ENCODE results near the gene RNF133. TPM values are rescaled to one million over a fixed set of nuclear protein-coding genes. Genes with fewer than 3 reads are reported as not detected.

Gene RNF133
- total RNA-seq, 1 experiment from 2014 or later = not detected

DNA sequence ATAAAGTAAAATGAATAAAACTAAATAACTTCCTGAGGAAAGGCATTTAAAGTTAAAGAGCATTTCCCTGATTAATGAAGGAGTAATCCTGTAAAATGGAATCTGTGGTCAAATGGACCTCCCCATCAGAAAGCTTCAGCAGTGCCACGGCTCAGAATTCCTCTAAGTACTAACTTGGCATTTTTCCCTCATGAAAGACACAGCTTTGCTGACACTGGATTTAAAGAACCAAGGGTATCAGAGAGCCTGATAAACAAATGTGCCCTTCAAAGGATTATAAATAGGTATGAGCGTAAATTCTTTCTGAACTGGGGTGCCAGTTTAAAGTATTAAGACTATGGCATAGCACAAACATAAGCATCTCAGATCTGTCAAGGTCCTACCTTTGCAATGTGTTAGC is 28.0 kb upstream of the RNF133 start:
- no peaks in the 10 kb centered on the region for H3K9me3 ChIP-seq (ENCODE audit: low read length)
- no peaks in the 10 kb centered on the region for H3K9me2 ChIP-seq (replicated peaks; ENCODE audit: insufficient read depth, low read length)
- H3K4me3 ChIP-seq (ENCODE audit: low read length) = no peak overlapping the region
- no peaks in the 10 kb centered on the region for H4K20me1 ChIP-seq (ENCODE audit: insufficient read depth, low read depth, low read length)
- H3K9ac ChIP-seq (ENCODE audit: low read length) = no peak overlapping the region
- no peaks in the 10 kb centered on the region for H3K4me1 ChIP-seq (ENCODE audit: low read length)
- no peak for DNase-seq
- no peak overlapping the region for H3K4me2 ChIP-seq (ENCODE audit: low read depth, low read length, poor library complexity, severe bottlenecking)
- H3K27me3 ChIP-seq (ENCODE audit: low read length) = no peaks in the 10 kb centered on the region
- no peaks in the 10 kb centered on the region for H3K79me2 ChIP-seq (ENCODE audit: low read length)
- no peak overlapping the region for H2AFZ ChIP-seq (ENCODE audit: low read length)
- H3K27ac ChIP-seq (ENCODE audit: low read length) = no peak overlapping the region
- H3K36me3 ChIP-seq (ENCODE audit: insufficient read depth, low read length) = no peaks in the 10 kb centered on the region

DNA sequence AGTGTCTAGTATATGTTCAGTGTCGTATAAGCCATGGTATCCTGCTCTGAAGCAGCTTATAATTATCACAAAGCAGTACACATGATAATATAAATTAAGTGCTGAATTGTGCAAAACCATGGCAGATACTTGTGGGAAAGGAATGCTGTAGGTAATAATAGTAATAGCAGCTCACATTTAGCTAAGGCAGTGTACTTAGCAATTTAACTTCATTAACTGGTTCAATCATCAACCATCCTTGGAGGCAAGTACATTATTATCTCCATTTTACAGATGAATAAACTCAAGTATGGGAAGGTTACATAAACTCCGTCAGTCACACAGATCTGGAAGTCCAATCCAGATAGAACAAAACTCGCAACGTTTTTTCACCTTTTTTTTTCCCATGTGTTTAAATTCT is 25.4 kb upstream of the RNF133 start:
- DNase-seq = no peak
- no peak overlapping the region for H3K27ac ChIP-seq (ENCODE audit: low read length)
- no peaks in the 10 kb centered on the region for H3K9me2 ChIP-seq (replicated peaks; ENCODE audit: insufficient read depth, low read length)
- no peak overlapping the region for H3K4me2 ChIP-seq (ENCODE audit: low read depth, low read length, poor library complexity, severe bottlenecking)
- H3K4me1 ChIP-seq (ENCODE audit: low read length) = no peaks in the 10 kb centered on the region
- H3K79me2 ChIP-seq (ENCODE audit: low read length) = no peaks in the 10 kb centered on the region
- no peak overlapping the region for H3K9ac ChIP-seq (ENCODE audit: low read length)
- no peaks in the 10 kb centered on the region for H3K36me3 ChIP-seq (ENCODE audit: insufficient read depth, low read length)
- no peak overlapping the region for H3K4me3 ChIP-seq (ENCODE audit: low read length)
- H3K27me3 ChIP-seq (ENCODE audit: low read length) = no peaks in the 10 kb centered on the region
- no peaks in the 10 kb centered on the region for H4K20me1 ChIP-seq (ENCODE audit: insufficient read depth, low read depth, low read length)
- no peaks in the 10 kb centered on the region for H3K9me3 ChIP-seq (ENCODE audit: low read length)
- H2AFZ ChIP-seq (ENCODE audit: low read length) = no peak overlapping the region

DNA sequence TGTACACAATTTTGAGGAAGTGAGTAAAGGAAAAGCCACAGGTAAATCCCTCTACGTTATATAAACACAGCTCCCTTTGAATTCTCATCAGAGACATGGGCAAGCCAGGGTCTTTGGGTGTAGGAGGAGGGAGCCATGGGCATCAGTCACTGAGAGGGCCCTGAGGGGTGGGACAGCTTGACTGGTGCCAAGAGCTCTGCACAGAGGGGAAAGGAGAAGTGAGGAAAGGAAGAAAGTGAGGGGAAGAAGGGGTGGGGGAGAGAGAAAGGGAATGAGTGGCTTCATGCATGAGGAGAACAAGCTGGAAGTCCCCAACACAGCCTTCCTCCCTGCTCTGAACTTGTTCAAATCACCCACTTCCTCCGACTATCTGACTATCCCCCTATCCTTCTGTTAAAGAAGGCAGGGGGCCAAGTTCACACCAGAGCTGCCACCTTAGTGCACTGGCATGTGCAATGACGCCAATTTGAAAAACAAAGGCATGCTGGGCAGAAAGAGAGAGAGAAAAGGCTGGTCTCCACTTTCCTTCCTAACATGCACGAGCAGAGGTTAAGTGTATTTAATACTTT is 20.2 kb upstream of the RNF133 start:
- H2AFZ ChIP-seq (ENCODE audit: low read length) = no peak overlapping the region
- no peaks in the 10 kb centered on the region for H3K36me3 ChIP-seq (ENCODE audit: insufficient read depth, low read length)
- H3K4me1 ChIP-seq (ENCODE audit: low read length) = no peaks in the 10 kb centered on the region
- no peaks in the 10 kb centered on the region for H3K9me2 ChIP-seq (replicated peaks; ENCODE audit: insufficient read depth, low read length)
- H3K4me2 ChIP-seq (ENCODE audit: low read depth, low read length, poor library complexity, severe bottlenecking) = no peak overlapping the region
- H3K79me2 ChIP-seq (ENCODE audit: low read length) = no peaks in the 10 kb centered on the region
- H4K20me1 ChIP-seq (ENCODE audit: insufficient read depth, low read depth, low read length) = no peaks in the 10 kb centered on the region
- no peak for DNase-seq
- H3K4me3 ChIP-seq (ENCODE audit: low read length) = no peak overlapping the region
- no peak overlapping the region for H3K27ac ChIP-seq (ENCODE audit: low read length)
- H3K9me3 ChIP-seq (ENCODE audit: low read length) = no peaks in the 10 kb centered on the region
- H3K27me3 ChIP-seq (ENCODE audit: low read length) = no peaks in the 10 kb centered on the region
- H3K9ac ChIP-seq (ENCODE audit: low read length) = no peak overlapping the region

DNA sequence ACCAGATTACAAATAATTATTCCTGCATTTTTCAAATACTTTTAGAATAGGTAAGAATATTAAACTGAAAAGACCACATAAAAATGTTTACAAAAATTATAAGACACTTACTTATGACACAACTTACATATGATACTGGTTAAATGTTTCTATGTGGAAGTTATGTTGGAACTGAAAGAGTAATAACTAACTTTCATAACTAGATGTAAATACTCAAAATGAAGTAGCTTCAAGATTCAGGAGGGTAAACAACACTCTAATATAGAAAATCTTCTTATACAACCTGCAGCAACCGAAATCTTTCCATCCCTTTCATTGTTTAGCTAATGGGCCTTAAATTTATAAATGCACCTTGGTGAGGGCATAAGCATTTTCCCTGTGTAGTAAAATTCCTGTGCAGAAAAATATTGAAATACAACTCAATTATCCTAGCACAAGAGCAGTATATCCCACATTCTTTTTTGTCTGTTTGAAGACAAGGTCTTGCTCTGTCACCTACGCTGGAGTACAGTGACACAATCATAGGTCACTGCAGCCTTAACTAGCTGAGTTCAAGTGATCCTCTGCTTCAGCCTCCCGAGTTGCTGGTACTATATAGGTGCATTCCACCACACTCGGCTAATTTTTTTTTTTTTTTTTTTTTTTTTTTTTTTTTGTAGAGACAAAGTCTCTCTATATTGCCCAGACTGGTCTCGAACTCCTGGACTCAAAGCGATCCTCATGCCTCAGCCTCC is 18.6 kb upstream of the RNF133 start:
- Histone ChIP-seq H3K27me3 (ENCODE audit: low read length) (no peaks in the 10 kb centered on the region), H3K9me3 (ENCODE audit: low read length) (no peaks in the 10 kb centered on the region), H4K20me1 (ENCODE audit: insufficient read depth, low read depth, low read length) (no peaks in the 10 kb centered on the region), H3K79me2 (ENCODE audit: low read length) (no peaks in the 10 kb centered on the region), H3K27ac (ENCODE audit: low read length) (no peak overlapping the region), H3K4me2 (ENCODE audit: low read depth, low read length, poor library complexity, severe bottlenecking) (no peak overlapping the region), H3K36me3 (ENCODE audit: insufficient read depth, low read length) (no peaks in the 10 kb centered on the region), H3K4me3 (ENCODE audit: low read length) (no peak overlapping the region), H3K9ac (ENCODE audit: low read length) (no peak overlapping the region), H3K9me2 (replicated peaks; ENCODE audit: insufficient read depth, low read length) (no peaks in the 10 kb centered on the region), H2AFZ (ENCODE audit: low read length) (no peak overlapping the region), H3K4me1 (ENCODE audit: low read length) (no peaks in the 10 kb centered on the region)
- no peak for DNase-seq

DNA sequence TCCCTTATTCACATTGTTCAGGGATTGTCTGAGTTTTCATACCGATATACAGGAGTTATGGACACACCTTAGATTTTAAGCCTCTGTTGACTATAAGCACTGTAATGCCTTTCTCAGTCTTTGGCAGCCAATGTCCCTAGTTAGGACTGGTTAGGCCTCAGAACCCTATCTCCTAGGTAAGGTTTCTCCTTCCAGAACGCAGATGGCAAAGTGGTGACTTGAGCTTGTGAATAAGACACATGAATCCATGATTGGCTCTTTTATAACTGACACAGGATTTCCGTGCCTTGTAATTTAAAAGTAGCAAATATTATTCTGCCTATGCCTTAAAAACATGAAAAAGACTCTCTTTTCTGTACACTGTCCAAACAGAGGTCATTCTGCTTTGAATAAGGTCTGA is 16.3 kb upstream of the RNF133 start:
- H3K4me3 ChIP-seq (ENCODE audit: low read length) = no peak overlapping the region
- H3K9ac ChIP-seq (ENCODE audit: low read length) = no peak overlapping the region
- no peaks in the 10 kb centered on the region for H3K79me2 ChIP-seq (ENCODE audit: low read length)
- no peak overlapping the region for H2AFZ ChIP-seq (ENCODE audit: low read length)
- H3K4me2 ChIP-seq (ENCODE audit: low read depth, low read length, poor library complexity, severe bottlenecking) = no peak overlapping the region
- H3K27ac ChIP-seq (ENCODE audit: low read length) = no peak overlapping the region
- no peaks in the 10 kb centered on the region for H3K27me3 ChIP-seq (ENCODE audit: low read length)
- no peaks in the 10 kb centered on the region for H3K9me2 ChIP-seq (replicated peaks; ENCODE audit: insufficient read depth, low read length)
- H3K36me3 ChIP-seq (ENCODE audit: insufficient read depth, low read length) = no peaks in the 10 kb centered on the region
- no peaks in the 10 kb centered on the region for H3K9me3 ChIP-seq (ENCODE audit: low read length)
- no peaks in the 10 kb centered on the region for H4K20me1 ChIP-seq (ENCODE audit: insufficient read depth, low read depth, low read length)
- DNase-seq = no peak
- H3K4me1 ChIP-seq (ENCODE audit: low read length) = no peaks in the 10 kb centered on the region

DNA sequence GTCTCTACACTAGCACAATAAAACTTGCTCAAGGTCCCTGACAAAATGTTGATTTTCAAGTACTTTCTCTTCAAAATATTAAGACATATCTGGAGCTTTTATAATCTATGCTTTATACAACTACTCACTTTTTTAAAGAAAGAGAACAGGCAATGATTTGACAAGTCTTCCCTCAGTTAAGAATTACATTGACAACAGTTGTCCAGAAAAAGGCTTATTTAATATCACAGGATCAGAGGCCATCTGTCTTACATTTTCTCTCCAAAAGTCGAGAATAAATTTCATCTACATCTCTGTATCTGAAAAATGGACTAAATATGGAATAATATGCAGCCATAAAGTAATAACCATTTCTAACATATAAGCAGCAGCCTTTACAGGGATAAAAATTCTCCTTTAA is 12.0 kb upstream of the RNF133 start:
- no peak overlapping the region for H3K9ac ChIP-seq (ENCODE audit: low read length)
- H3K4me1 ChIP-seq (ENCODE audit: low read length) = no peaks in the 10 kb centered on the region
- H3K27me3 ChIP-seq (ENCODE audit: low read length) = no peaks in the 10 kb centered on the region
- no peaks in the 10 kb centered on the region for H4K20me1 ChIP-seq (ENCODE audit: insufficient read depth, low read depth, low read length)
- H3K79me2 ChIP-seq (ENCODE audit: low read length) = no peaks in the 10 kb centered on the region
- no peaks in the 10 kb centered on the region for H3K9me2 ChIP-seq (replicated peaks; ENCODE audit: insufficient read depth, low read length)
- no peaks in the 10 kb centered on the region for H3K36me3 ChIP-seq (ENCODE audit: insufficient read depth, low read length)
- H3K4me3 ChIP-seq (ENCODE audit: low read length) = no peak overlapping the region
- H3K9me3 ChIP-seq (ENCODE audit: low read length) = peaks cover 3% of the 10 kb centered on the region; the same call in 1 of the 2 replicates
- H3K27ac ChIP-seq (ENCODE audit: low read length) = no peak overlapping the region
- DNase-seq = no peak
- H3K4me2 ChIP-seq (ENCODE audit: low read depth, low read length, poor library complexity, severe bottlenecking) = no peak overlapping the region
- H2AFZ ChIP-seq (ENCODE audit: low read length) = no peak overlapping the region

DNA sequence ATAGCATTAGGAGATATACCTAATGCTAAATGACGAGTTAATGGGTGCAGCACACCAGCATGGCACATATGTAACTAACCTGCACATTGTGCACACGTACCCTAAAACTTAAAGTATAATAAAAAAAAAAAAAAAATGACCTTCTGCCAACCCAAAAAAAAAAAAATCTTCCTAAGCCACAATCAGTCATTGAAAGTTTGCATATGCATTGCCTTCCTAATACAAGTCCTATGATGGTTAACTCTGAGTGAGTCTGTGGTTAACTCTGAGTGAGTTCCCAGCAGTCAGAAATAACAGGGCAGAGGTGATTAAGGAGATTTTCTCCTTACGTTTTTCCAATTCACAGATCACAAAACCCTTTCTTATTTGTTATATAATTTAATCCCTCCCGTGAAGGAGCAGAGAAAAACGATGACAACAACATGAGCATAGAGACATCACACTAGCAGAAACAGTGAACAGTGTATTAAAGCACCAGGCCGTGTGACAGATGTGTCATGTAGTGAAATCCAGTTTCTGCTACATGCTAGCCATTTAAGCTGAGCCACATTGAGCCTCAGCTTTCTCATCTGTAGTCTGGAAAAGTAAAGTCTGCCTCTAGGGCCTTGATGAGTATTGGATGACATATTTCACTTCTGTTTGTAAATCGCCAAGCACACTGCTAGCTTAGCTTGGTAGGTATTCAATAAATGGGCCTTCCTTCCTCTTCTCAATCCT is 11.2 kb upstream of the RNF133 start:
- Histone ChIP-seq H3K9me2 (replicated peaks; ENCODE audit: insufficient read depth, low read length) (no peaks in the 10 kb centered on the region), H3K4me1 (ENCODE audit: low read length) (no peaks in the 10 kb centered on the region), H3K9ac (ENCODE audit: low read length) (no peak overlapping the region), H3K9me3 (ENCODE audit: low read length) (peaks cover 3% of the 10 kb centered on the region; the same call in 1 of the 2 replicates), H3K27ac (ENCODE audit: low read length) (no peak overlapping the region), H2AFZ (ENCODE audit: low read length) (no peak overlapping the region), H3K79me2 (ENCODE audit: low read length) (no peaks in the 10 kb centered on the region), H4K20me1 (ENCODE audit: insufficient read depth, low read depth, low read length) (no peaks in the 10 kb centered on the region), H3K4me2 (ENCODE audit: low read depth, low read length, poor library complexity, severe bottlenecking) (no peak overlapping the region), H3K4me3 (ENCODE audit: low read length) (no peak overlapping the region), H3K36me3 (ENCODE audit: insufficient read depth, low read length) (no peaks in the 10 kb centered on the region), H3K27me3 (ENCODE audit: low read length) (no peaks in the 10 kb centered on the region)
- DNase-seq = no peak

DNA sequence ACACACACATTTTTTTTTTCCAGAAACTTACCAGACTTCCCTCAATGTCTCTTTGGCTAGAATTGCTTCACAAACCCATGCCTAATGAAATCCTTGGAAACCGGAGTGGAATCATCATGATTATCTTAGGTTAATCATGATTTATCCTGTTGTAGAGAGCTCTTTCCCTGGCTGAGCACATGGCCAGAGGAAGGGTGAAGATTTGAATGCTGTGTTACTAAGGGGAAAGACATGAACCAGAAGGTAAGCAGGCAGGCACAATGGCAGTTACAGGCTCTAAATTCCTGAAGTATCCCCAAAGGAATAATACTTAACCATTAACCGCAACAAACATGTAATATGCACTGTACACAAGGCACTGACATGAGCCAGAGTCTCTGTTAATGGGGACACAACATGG is 7.9 kb upstream of the RNF133 start:
- no peak for DNase-seq
- H3K36me3 ChIP-seq (ENCODE audit: insufficient read depth, low read length) = no peaks in the 10 kb centered on the region

More for the DNA sequence above, 7.9 kb upstream of the RNF133 start:
- Histone ChIP-seq H3K4me3 (ENCODE audit: low read length) (no peak overlapping the region), H3K9me2 (replicated peaks; ENCODE audit: insufficient read depth, low read length) (no peaks in the 10 kb centered on the region), H3K27ac (ENCODE audit: low read length) (no peak overlapping the region), H3K27me3 (ENCODE audit: low read length) (no peaks in the 10 kb centered on the region), H3K79me2 (ENCODE audit: low read length) (no peaks in the 10 kb centered on the region), H3K4me1 (ENCODE audit: low read length) (no peaks in the 10 kb centered on the region), H3K9me3 (ENCODE audit: low read length) (peaks cover 3% of the 10 kb centered on the region; the same call in 1 of the 2 replicates), H3K4me2 (ENCODE audit: low read depth, low read length, poor library complexity, severe bottlenecking) (no peak overlapping the region), H3K9ac (ENCODE audit: low read length) (no peak overlapping the region), H2AFZ (ENCODE audit: low read length) (no peak overlapping the region), H4K20me1 (ENCODE audit: insufficient read depth, low read depth, low read length) (no peaks in the 10 kb centered on the region)

All from Karpas-422 (cell line).